IMR-90 (cell line): ENCODE data around the gene RUNX2. TPM values are rescaled to one million over a fixed set of nuclear protein-coding genes. Genes with fewer than 3 reads are reported as not detected.

Source experiments
- ATAC-seq: fragments of 200-7000 bp; cut with Tn5 transposase; 2 replicates; pipeline ENCODE4 v1.9.1; 2020; ENCODE audit warnings: low read depth, mild to moderate bottlenecking, moderate library complexity
- BruUV-seq: library from RNA; stranded (reverse); fragments of 400-500 nt; replicated peaks from 2 replicates; lab custom pipeline; 2021; lab: Mats Ljungman, UMichigan
- CTCF ChIA-PET: fragments of 300-600 bp; formaldehyde crosslinking; extraction: SDS; loops from one replicate; lab custom pipeline; 2021; ENCODE audit warnings: antibody characterized with exemption; lab: Yijun Ruan, JAX
- POLR2A ChIA-PET: fragments of 300-600 bp; sonication (Branson Sonifier 250); formaldehyde crosslinking; loops from one replicate; lab custom pipeline; 2022; ENCODE audit warnings: antibody characterized with exemption; ENCODE audit not compliant: unreplicated experiment; lab: Charles Lee
- DNase-seq: peaks from one replicate; pipeline ENCODE4 v3.0.0; 2013
- H2AFZ ChIP-seq: replicated peaks from 2 replicates; pipeline ENCODE3; 2013; ENCODE audit warnings: low read length, mild to moderate bottlenecking; ENCODE audit not compliant: poor library complexity
- H2AK5ac ChIP-seq: 2 replicates; pipeline ENCODE4 v1.6.1; 2013; ENCODE audit warnings: low read depth, low read length, inconsistent platforms
- H2AK9ac ChIP-seq: replicated peaks from 2 replicates; pipeline ENCODE3; 2013; ENCODE audit warnings: mild to moderate bottlenecking, low read depth, low read length, moderate library complexity; ENCODE audit not compliant: poor library complexity
- H2BK120ac ChIP-seq: 2 replicates; pipeline ENCODE4 v1.6.1; 2013; ENCODE audit warnings: low read depth, low read length, inconsistent platforms
- H2BK15ac ChIP-seq: 3 replicates; pipeline ENCODE4 v1.6.1; 2013; ENCODE audit warnings: low read depth, low read length, inconsistent platforms
- H2BK20ac ChIP-seq: 2 replicates; pipeline ENCODE4 v1.6.1; 2013; ENCODE audit warnings: low read depth, mild to moderate bottlenecking, inconsistent platforms, low read length, moderate library complexity
- H2BK5ac ChIP-seq: 2 replicates; pipeline ENCODE4 v1.6.1; 2013; ENCODE audit warnings: mild to moderate bottlenecking, low read depth, low read length, inconsistent platforms; ENCODE audit not compliant: poor library complexity, severe bottlenecking
- H3K14ac ChIP-seq: replicated peaks from 2 replicates; pipeline ENCODE4 v1.6.1; 2013; ENCODE audit warnings: low read depth, low read length, inconsistent platforms
- H3K18ac ChIP-seq: 2 replicates; pipeline ENCODE4 v1.6.1; 2013; ENCODE audit warnings: low read depth, low read length, control low read depth
- H3K23ac ChIP-seq: 2 replicates; pipeline ENCODE4 v1.6.1; 2013; ENCODE audit warnings: low read depth, low read length, inconsistent platforms
- H3K27ac ChIP-seq: 2 replicates; pipeline ENCODE4 v1.5.1; 2013; ENCODE audit warnings: mild to moderate bottlenecking, control low read depth, low read length; ENCODE audit not compliant: insufficient read depth
- H3K27me3 ChIP-seq: 2 replicates; pipeline ENCODE4 v1.6.1; 2013; ENCODE audit warnings: low read length; ENCODE audit not compliant: control insufficient read depth, insufficient read depth
- H3K36me3 ChIP-seq: 2 replicates; pipeline ENCODE4 v1.6.1; 2013; ENCODE audit warnings: low read length, mixed read lengths; ENCODE audit not compliant: control insufficient read depth, insufficient read depth
- H3K4ac ChIP-seq: 2 replicates; pipeline ENCODE4 v1.6.1; 2013; ENCODE audit warnings: low read depth, low read length, inconsistent platforms
- H3K4me1 ChIP-seq: 2 replicates; pipeline ENCODE4 v1.6.1; 2013; ENCODE audit warnings: low read length, mixed read lengths; ENCODE audit not compliant: control insufficient read depth, insufficient read depth
- H3K4me2 ChIP-seq: 2 replicates; pipeline ENCODE4 v1.6.1; 2013; ENCODE audit warnings: low read depth, mild to moderate bottlenecking, control low read depth, low read length, moderate library complexity
- H3K4me3 ChIP-seq: 2 replicates; pipeline ENCODE4 v1.5.1; 2013; ENCODE audit warnings: low read depth, mild to moderate bottlenecking, control low read depth, low read length, moderate library complexity; ENCODE audit not compliant: insufficient read depth
- H3K56ac ChIP-seq: 2 replicates; pipeline ENCODE4 v1.6.1; 2013; ENCODE audit warnings: low read length, inconsistent platforms; ENCODE audit not compliant: insufficient read depth; ENCODE audit errors: extremely low read depth
- H3K79me1 ChIP-seq, 2 experiments: 2 replicates each; pipeline ENCODE4 v1.6.1; 2013; ENCODE audit warnings: low read length in 2 of 2, inconsistent platforms in 1 of 2, low read depth in 1 of 2
- H3K9ac ChIP-seq: 2 replicates; pipeline ENCODE4 v1.6.1; 2013; ENCODE audit warnings: low read depth, low read length, control low read depth
- H3K9me1 ChIP-seq: 2 replicates; pipeline ENCODE4 v1.6.1; 2013; ENCODE audit warnings: low read length, inconsistent platforms; ENCODE audit not compliant: insufficient read depth
- H3K9me3 ChIP-seq: 2 replicates; pipeline ENCODE4 v1.6.1; 2013; ENCODE audit warnings: low read length; ENCODE audit not compliant: control insufficient read depth, insufficient read depth
- H4K20me1 ChIP-seq: 2 replicates; pipeline ENCODE4 v1.6.1; 2013; ENCODE audit warnings: low read length, inconsistent platforms; ENCODE audit not compliant: insufficient read depth
- H4K5ac ChIP-seq: 2 replicates; pipeline ENCODE4 v1.6.1; 2013; ENCODE audit warnings: mild to moderate bottlenecking, low read depth, low read length, control low read depth
- H4K8ac ChIP-seq, 2 experiments: 2 replicates each; pipeline ENCODE4 v1.6.1; 2013; ENCODE audit warnings: low read depth in 2 of 2, low read length in 2 of 2, control low read depth in 1 of 2, inconsistent platforms in 1 of 2
- H4K91ac ChIP-seq: 2 replicates; pipeline ENCODE4 v1.6.1; 2013; ENCODE audit warnings: low read depth, low read length, inconsistent platforms; ENCODE audit not compliant: insufficient read depth
- FOS ChIP-seq: fragments of 150-350 bp; IDR thresholded peaks from 2 replicates; pipeline ENCODE4 v1.6.1; 2016; ENCODE audit warnings: low read depth, low read length
- MAZ ChIP-seq: IDR thresholded peaks from 2 replicates; pipeline ENCODE4 v1.6.1; 2012; ENCODE audit warnings: low read depth, mild to moderate bottlenecking, low read length, improper control_type of control experiment, moderate library complexity, borderline replicate concordance
- MXI1 ChIP-seq: IDR thresholded peaks from 2 replicates; pipeline ENCODE4 v1.6.1; 2012; ENCODE audit warnings: low read depth, mild to moderate bottlenecking, low read length, moderate library complexity, borderline replicate concordance
- NFE2L2 ChIP-seq: fragments of 150-350 bp; IDR thresholded peaks from 2 replicates; pipeline ENCODE4 v1.6.1; 2016; ENCODE audit warnings: low read depth, mild to moderate bottlenecking, low read length
- WGBS, 2 experiments: methylation state at CpG; one replicate each; pipeline versions ENCODE4 v1.1.5 to v1.1.7; 2013; ENCODE audit warnings: missing lambda C conversion rate in 2 of 2; ENCODE audit not compliant: insufficient read length in 1 of 2; ENCODE audit errors: extremely low coverage in 2 of 2; 5-methylcytosine and 5-hydroxymethylcytosine counted together
- dilution Hi-C: fragments of 300-500 bp; cut with HindIII; formaldehyde crosslinking; loops from one replicate; pipeline ENCODE4 v1.14.3; 2018; ENCODE audit warnings: low sequenced_read_pairs; ENCODE audit not compliant: unreplicated experiment
- in situ Hi-C: fragments of 300-500 bp; cut with MboI; formaldehyde crosslinking; loops from 3 replicates; pipeline ENCODE4 v1.14.3; 2019; ENCODE audit warnings: low sequenced_read_pairs, inconsistent platforms, mixed read lengths
- intact Hi-C: fragments of 100-400 bp; cut with micrococcal nuclease; formaldehyde crosslinking; loops from 2 replicates; pipeline ENCODE4 v1.10.0; 2022
- polyA plus RNA-seq, 3 experiments: library from polyadenylated mRNA; depleted of rRNA; stranded (reverse); fragments of >200 nt; gene quantifications; 2 replicates each; pipeline ENCODE4 v1.2.3, GENCODE V29; 2012; ENCODE audit warnings: low replicate concordance in 1 of 3
- total RNA-seq: library from RNA; depleted of rRNA; stranded (reverse); fragments of >200 nt; gene quantifications from 2 replicates; pipeline ENCODE4 v1.2.3, GENCODE V29; 2012

Gene RUNX2
- total and polyA plus RNA-seq, 2 of the 4 experiments (the other 2 are of a cell fraction): 2.3 to 4.7 TPM

GRCh38 chr6:45415315-45415714 lies 87.2 kb downstream of the RUNX2 start:
- H3K4ac ChIP-seq: no peak overlapping the region
- CTCF ChIA-PET: no interaction called here
- TF ChIP-seq MAZ: no peak
- no peak for TF ChIP-seq FOS
- no peak for TF ChIP-seq MXI1
- no peak for TF ChIP-seq NFE2L2
- BruUV-seq: no TSS peak
- H3K4me1 ChIP-seq: peaks cover 4% of the 10 kb centered on the region; the same call in 1 of the 2 replicates
- H4K8ac ChIP-seq: no peak overlapping the region
- intact Hi-C loops: no loop called here
- ATAC-seq (no peak), DNase-seq (no peak)
- POLR2A ChIA-PET: no interaction called here
- H3K56ac ChIP-seq: no peak overlapping the region
- in situ Hi-C loops: loop anchor here (25.0 kb wide), 1 partner anchor 497 kb away; no protein-coding TSS in a partner anchor
- no peak overlapping the region for H4K91ac ChIP-seq
- H2AFZ ChIP-seq: no peak overlapping the region
- no peak overlapping the region for H3K4me3 ChIP-seq
- H2AK9ac ChIP-seq: no peak overlapping the region
- no peak overlapping the region for H2BK15ac ChIP-seq
- no peak overlapping the region for H2BK120ac ChIP-seq
- dilution Hi-C loops: no loop called here
- no peak overlapping the region for H3K9ac ChIP-seq
- H4K5ac ChIP-seq: no peak overlapping the region
- H4K20me1 ChIP-seq: no peaks in the 10 kb centered on the region
- H3K36me3 ChIP-seq: no peaks in the 10 kb centered on the region
- H3K27me3 ChIP-seq: no peaks in the 10 kb centered on the region
- peaks cover 0 to 4% of the 10 kb centered on the region in 2 experiments; a peak in 1 of 4 replicates for H3K79me1 ChIP-seq
- no peak overlapping the region for H3K14ac ChIP-seq
- no peak overlapping the region for H3K4me2 ChIP-seq
- no peak overlapping the region for H2BK5ac ChIP-seq
- WGBS, 2 experiments: no CpG with 5 or more reads among the region's 2 CpGs
- H2BK20ac ChIP-seq: no peak overlapping the region
- H3K23ac ChIP-seq: no peak overlapping the region; the same call in 1 of the 2 replicates
- no peak overlapping the region for H3K18ac ChIP-seq
- H3K9me1 ChIP-seq: no peaks in the 10 kb centered on the region
- no peak overlapping the region for H2AK5ac ChIP-seq
- no peak overlapping the region for H3K27ac ChIP-seq
- no peaks in the 10 kb centered on the region for H3K9me3 ChIP-seq
